Stimulated activated CD4-positive, alpha-beta T cell treated with anti-CD3 and anti-CD28 coated beads, TNF-alpha, amount 100 ng/mL, for 48 hours (primary cell): ENCODE measurements around the gene RHBDL1.

Experiments used
- DNase-seq, 3 donors: peaks; one replicate each; pipeline ENCODE4 v3.0.0-alpha.2; 2020; ENCODE audit warnings: low read depth in 3 of 3

Gene RHBDL1

GRCh38 chr16:652454-653305 is 22.8 kb upstream of the RHBDL1 start:
- no peak for DNase-seq

GRCh38 chr16:654034-654433 is 21.4 kb upstream of the RHBDL1 start:
- DNase-seq: no peak

- no peak for DNase-seq
Measured at GRCh38 chr16:657487-657886, 18.0 kb upstream of the RHBDL1 start.

GRCh38 chr16:658679-659571 is 16.5 kb upstream of the RHBDL1 start:
- no peak for DNase-seq

GRCh38 chr16:659618-660017 is 15.9 kb upstream of the RHBDL1 start:
- no peak for DNase-seq

GRCh38 chr16:660132-660458 is 15.4 kb upstream of the RHBDL1 start:
- no peak for DNase-seq

- DNase-seq: peak in 1 of 3 donors; percentile 51
Measured at GRCh38 chr16:660459-661183, 14.8 kb upstream of the RHBDL1 start.

GRCh38 chr16:661184-661821 is 14.2 kb upstream of the RHBDL1 start:
- no peak for DNase-seq

- DNase-seq: no peak
Measured at GRCh38 chr16:662095-662494, 13.4 kb upstream of the RHBDL1 start.

- DNase-seq: no peak
Measured at GRCh38 chr16:662597-662996, 12.9 kb upstream of the RHBDL1 start.

- no peak for DNase-seq
Measured at GRCh38 chr16:666572-666971, 8.9 kb upstream of the RHBDL1 start.

- DNase-seq: no peak
Measured at GRCh38 chr16:667113-667779, 8.2 kb upstream of the RHBDL1 start.

GRCh38 chr16:667780-668518 is 7.5 kb upstream of the RHBDL1 start, which contains the start of gene RHOT2:
TSS of gene RHOT2 (plus strand) at chr16:668132. CDS start at chr16:668200, 68 bp downstream.
- DNase-seq: peak; percentile 87 to 95 (median 93)

GRCh38 chr16:668519-669171 is 6.8 kb upstream of the RHBDL1 start:
- no peak for DNase-seq

- DNase-seq: no peak
Measured at GRCh38 chr16:669666-670065, 5.8 kb upstream of the RHBDL1 start.

GRCh38 chr16:670485-671352 is 4.8 kb upstream of the RHBDL1 start:
- no peak for DNase-seq

- no peak for DNase-seq
Measured at GRCh38 chr16:671353-672131, 3.9 kb upstream of the RHBDL1 start.

- DNase-seq: no peak
Measured at GRCh38 chr16:672371-672770, 3.1 kb upstream of the RHBDL1 start.
